ENCODE measurements around the gene RAPGEF5. TPM values are rescaled to one million over a fixed set of nuclear protein-coding genes. Genes with fewer than 3 reads are reported as not detected.

RAPGEF5 gene
- total RNA-seq, 1 donor from 2014 or later = 29.7 TPM

GRCh38 chr7:22127835-22128527 is 229.0 kb downstream of the RAPGEF5 start:
- Histone ChIP-seq H3K4me3 (ENCODE audit: low read length in 3 of 3) (no peak overlapping the region), H3K9ac (ENCODE audit: low read depth in 1 of 3, low read length in 3 of 3) (no peak overlapping the region), H3K36me3 (ENCODE audit: control insufficient read depth in 3 of 3, insufficient read depth in 3 of 3, low read length in 3 of 3) (no peaks in the 10 kb centered on the region), H3K27ac (ENCODE audit: low read depth, low read length) (no peak overlapping the region), H3K27me3 (ENCODE audit: control insufficient read depth in 3 of 3, insufficient read depth in 3 of 3, low read length in 3 of 3) (no peaks in the 10 kb centered on the region), H3K4me1 (ENCODE audit: control insufficient read depth in 3 of 3, insufficient read depth in 3 of 3, low read length in 3 of 3) (no peaks in the 10 kb centered on the region), H3K9me3 (ENCODE audit: control insufficient read depth in 3 of 3, low read length in 3 of 3) (no peaks in the 10 kb centered on the region)

- no peak overlapping the region for H3K9ac ChIP-seq (ENCODE audit: low read depth in 1 of 3, low read length in 3 of 3)
- H3K27ac ChIP-seq (ENCODE audit: low read depth, low read length) = no peak overlapping the region
- no peaks in the 10 kb centered on the region for H3K27me3 ChIP-seq (ENCODE audit: control insufficient read depth in 3 of 3, insufficient read depth in 3 of 3, low read length in 3 of 3)
- no peak overlapping the region for H3K4me3 ChIP-seq (ENCODE audit: low read length in 3 of 3)
- H3K9me3 ChIP-seq (ENCODE audit: control insufficient read depth in 3 of 3, low read length in 3 of 3) = no peaks in the 10 kb centered on the region
- peaks cover 0 to 3% (median 2%) of the 10 kb centered on the region in 3 donors for H3K4me1 ChIP-seq (ENCODE audit: control insufficient read depth in 3 of 3, insufficient read depth in 3 of 3, low read length in 3 of 3)
- H3K36me3 ChIP-seq (ENCODE audit: control insufficient read depth in 3 of 3, insufficient read depth in 3 of 3, low read length in 3 of 3) = no peaks in the 10 kb centered on the region
Observed at GRCh38 chr7:22125436-22125835, 231.5 kb downstream of the RAPGEF5 start.

- H3K27ac ChIP-seq (ENCODE audit: low read depth, low read length) = no peak overlapping the region
- no peaks in the 10 kb centered on the region for H3K27me3 ChIP-seq (ENCODE audit: control insufficient read depth in 3 of 3, insufficient read depth in 3 of 3, low read length in 3 of 3)
- H3K4me1 ChIP-seq (ENCODE audit: control insufficient read depth in 3 of 3, insufficient read depth in 3 of 3, low read length in 3 of 3) = peaks cover 0 to 3% (median 2%) of the 10 kb centered on the region in 3 donors
Observed at GRCh38 chr7:22124941-22125340, 232.0 kb downstream of the RAPGEF5 start.

GRCh38 chr7:22123139-22123538 is 233.8 kb downstream of the RAPGEF5 start:
- no peak overlapping the region for H3K27ac ChIP-seq (ENCODE audit: low read depth, low read length)
- H3K9ac ChIP-seq (ENCODE audit: low read depth in 1 of 3, low read length in 3 of 3) = no peak overlapping the region
- H3K9me3 ChIP-seq (ENCODE audit: control insufficient read depth in 3 of 3, low read length in 3 of 3) = no peaks in the 10 kb centered on the region
- no peaks in the 10 kb centered on the region for H3K36me3 ChIP-seq (ENCODE audit: control insufficient read depth in 3 of 3, insufficient read depth in 3 of 3, low read length in 3 of 3)
- no peaks in the 10 kb centered on the region for H3K27me3 ChIP-seq (ENCODE audit: control insufficient read depth in 3 of 3, insufficient read depth in 3 of 3, low read length in 3 of 3)
- peaks cover 0 to 3% (median 2%) of the 10 kb centered on the region in 3 donors for H3K4me1 ChIP-seq (ENCODE audit: control insufficient read depth in 3 of 3, insufficient read depth in 3 of 3, low read length in 3 of 3)
- H3K4me3 ChIP-seq (ENCODE audit: low read length in 3 of 3) = no peak overlapping the region

More at GRCh38 chr7:22124941-22125340, 232.0 kb downstream of the RAPGEF5 start:
- H3K4me3 ChIP-seq (ENCODE audit: low read length in 3 of 3) = no peak overlapping the region
- H3K36me3 ChIP-seq (ENCODE audit: control insufficient read depth in 3 of 3, insufficient read depth in 3 of 3, low read length in 3 of 3) = no peaks in the 10 kb centered on the region
- H3K9me3 ChIP-seq (ENCODE audit: control insufficient read depth in 3 of 3, low read length in 3 of 3) = no peaks in the 10 kb centered on the region
- no peak overlapping the region for H3K9ac ChIP-seq (ENCODE audit: low read depth in 1 of 3, low read length in 3 of 3)

GRCh38 chr7:22121702-22122474 is 235.1 kb downstream of the RAPGEF5 start:
- Histone ChIP-seq H3K4me3 (ENCODE audit: low read length in 3 of 3) (no peak overlapping the region), H3K4me1 (ENCODE audit: control insufficient read depth in 3 of 3, insufficient read depth in 3 of 3, low read length in 3 of 3) (peaks cover 0 to 3% (median 2%) of the 10 kb centered on the region in 3 donors), H3K9me3 (ENCODE audit: control insufficient read depth in 3 of 3, low read length in 3 of 3) (no peaks in the 10 kb centered on the region), H3K27ac (ENCODE audit: low read depth, low read length) (no peak overlapping the region), H3K9ac (ENCODE audit: low read depth in 1 of 3, low read length in 3 of 3) (no peak overlapping the region), H3K36me3 (ENCODE audit: control insufficient read depth in 3 of 3, insufficient read depth in 3 of 3, low read length in 3 of 3) (peaks cover 0 to 4% (median 0%) of the 10 kb centered on the region in 3 donors), H3K27me3 (ENCODE audit: control insufficient read depth in 3 of 3, insufficient read depth in 3 of 3, low read length in 3 of 3) (no peaks in the 10 kb centered on the region)

GRCh38 chr7:22120391-22121053 is 236.4 kb downstream of the RAPGEF5 start:
- Histone ChIP-seq H3K4me1 (ENCODE audit: control insufficient read depth in 3 of 3, insufficient read depth in 3 of 3, low read length in 3 of 3) (peaks cover 0 to 3% (median 2%) of the 10 kb centered on the region in 3 donors), H3K27me3 (ENCODE audit: control insufficient read depth in 3 of 3, insufficient read depth in 3 of 3, low read length in 3 of 3) (no peaks in the 10 kb centered on the region), H3K27ac (ENCODE audit: low read depth, low read length) (no peak overlapping the region), H3K4me3 (ENCODE audit: low read length in 3 of 3) (no peak overlapping the region), H3K9me3 (ENCODE audit: control insufficient read depth in 3 of 3, low read length in 3 of 3) (no peaks in the 10 kb centered on the region), H3K9ac (ENCODE audit: low read depth in 1 of 3, low read length in 3 of 3) (no peak overlapping the region), H3K36me3 (ENCODE audit: control insufficient read depth in 3 of 3, insufficient read depth in 3 of 3, low read length in 3 of 3) (peaks cover 0 to 4% (median 0%) of the 10 kb centered on the region in 3 donors)

GRCh38 chr7:22117222-22117621 is 239.7 kb downstream of the RAPGEF5 start:
- Histone ChIP-seq H3K4me1 (ENCODE audit: control insufficient read depth in 3 of 3, insufficient read depth in 3 of 3, low read length in 3 of 3) (peaks cover 0 to 7% (median 2%) of the 10 kb centered on the region in 3 donors), H3K36me3 (ENCODE audit: control insufficient read depth in 3 of 3, insufficient read depth in 3 of 3, low read length in 3 of 3) (peaks cover 0 to 4% (median 0%) of the 10 kb centered on the region in 3 donors), H3K9me3 (ENCODE audit: control insufficient read depth in 3 of 3, low read length in 3 of 3) (no peaks in the 10 kb centered on the region), H3K27me3 (ENCODE audit: control insufficient read depth in 3 of 3, insufficient read depth in 3 of 3, low read length in 3 of 3) (no peaks in the 10 kb centered on the region), H3K27ac (ENCODE audit: low read depth, low read length) (no peak overlapping the region), H3K9ac (ENCODE audit: low read depth in 1 of 3, low read length in 3 of 3) (no peak overlapping the region), H3K4me3 (ENCODE audit: low read length in 3 of 3) (no peak overlapping the region)

GRCh38 chr7:22116451-22117030 is 240.4 kb downstream of the RAPGEF5 start:
- no peaks in the 10 kb centered on the region for H3K27me3 ChIP-seq (ENCODE audit: control insufficient read depth in 3 of 3, insufficient read depth in 3 of 3, low read length in 3 of 3)
- H3K36me3 ChIP-seq (ENCODE audit: control insufficient read depth in 3 of 3, insufficient read depth in 3 of 3, low read length in 3 of 3) = peaks cover 0 to 4% (median 0%) of the 10 kb centered on the region in 3 donors
- H3K9ac ChIP-seq (ENCODE audit: low read depth in 1 of 3, low read length in 3 of 3) = no peak overlapping the region
- H3K9me3 ChIP-seq (ENCODE audit: control insufficient read depth in 3 of 3, low read length in 3 of 3) = no peaks in the 10 kb centered on the region
- H3K4me3 ChIP-seq (ENCODE audit: low read length in 3 of 3) = no peak overlapping the region
- H3K27ac ChIP-seq (ENCODE audit: low read depth, low read length) = no peak overlapping the region
- peaks cover 0 to 4% (median 2%) of the 10 kb centered on the region in 3 donors for H3K4me1 ChIP-seq (ENCODE audit: control insufficient read depth in 3 of 3, insufficient read depth in 3 of 3, low read length in 3 of 3)

- Histone ChIP-seq H3K9me3 (ENCODE audit: control insufficient read depth in 3 of 3, low read length in 3 of 3) (no peaks in the 10 kb centered on the region), H3K4me3 (ENCODE audit: low read length in 3 of 3) (no peak overlapping the region), H3K27ac (ENCODE audit: low read depth, low read length) (no peak overlapping the region)
Observed at GRCh38 chr7:22115689-22116088, 241.3 kb downstream of the RAPGEF5 start.

More at GRCh38 chr7:22115689-22116088, 241.3 kb downstream of the RAPGEF5 start:
- Histone ChIP-seq H3K27me3 (ENCODE audit: control insufficient read depth in 3 of 3, insufficient read depth in 3 of 3, low read length in 3 of 3) (no peaks in the 10 kb centered on the region), H3K36me3 (ENCODE audit: control insufficient read depth in 3 of 3, insufficient read depth in 3 of 3, low read length in 3 of 3) (peaks cover 0 to 4% (median 0%) of the 10 kb centered on the region in 3 donors), H3K4me1 (ENCODE audit: control insufficient read depth in 3 of 3, insufficient read depth in 3 of 3, low read length in 3 of 3) (peaks cover 0 to 4% (median 2%) of the 10 kb centered on the region in 3 donors), H3K9ac (ENCODE audit: low read depth in 1 of 3, low read length in 3 of 3) (no peak overlapping the region)

Measured in skeletal muscle tissue (tissue), 4 donors.